ENCODE results near the gene PAFAH1B1.
"Not testable (repeated sequence)": the region's sequence is repeated elsewhere in the genome, so short reads cannot be mapped to it uniquely, and the experiment has no call there.

PAFAH1B1 gene

GRCh38 chr17:2694381-2695242 lies 101.2 kb downstream of the PAFAH1B1 start:
- DNase-seq (ENCODE audit: low read depth): no peak

GRCh38 chr17:2695243-2695960 lies 101.9 kb downstream of the PAFAH1B1 start:
- TF ChIP-seq CTCF (IDR thresholded peaks at IDR 0.05; ENCODE audit: low read depth, low read length, missing control alignments): no peak
- H3K4me3 ChIP-seq (ENCODE audit: low read depth, low read length): no peak overlapping the region
- DNase-seq (ENCODE audit: low read depth): no peak

More at GRCh38 chr17:2694381-2695242, 101.2 kb downstream of the PAFAH1B1 start:
- no peak for TF ChIP-seq CTCF (IDR thresholded peaks at IDR 0.05; ENCODE audit: low read depth, low read length, missing control alignments)
- H3K4me3 ChIP-seq (ENCODE audit: low read depth, low read length): no peak overlapping the region

- no peak for DNase-seq (ENCODE audit: low read depth)
- no peak for TF ChIP-seq CTCF (IDR thresholded peaks at IDR 0.05; ENCODE audit: low read depth, low read length, missing control alignments)
- no peak overlapping the region for H3K4me3 ChIP-seq (ENCODE audit: low read depth, low read length)
Measured at GRCh38 chr17:2695961-2696760, 102.7 kb downstream of the PAFAH1B1 start.

- no peak overlapping the region for H3K4me3 ChIP-seq (ENCODE audit: low read depth, low read length)
- TF ChIP-seq CTCF (IDR thresholded peaks at IDR 0.05; ENCODE audit: low read depth, low read length, missing control alignments): no peak
- DNase-seq (ENCODE audit: low read depth): no peak
Measured at GRCh38 chr17:2697611-2698162, 104.2 kb downstream of the PAFAH1B1 start.

- H3K4me3 ChIP-seq (ENCODE audit: low read depth, low read length); DNase-seq (ENCODE audit: low read depth): not testable (repeated sequence)
Measured at GRCh38 chr17:2699216-2699805, 105.9 kb downstream of the PAFAH1B1 start.

- no peak for TF ChIP-seq CTCF (IDR thresholded peaks at IDR 0.05; ENCODE audit: low read depth, low read length, missing control alignments)
- H3K4me3 ChIP-seq (ENCODE audit: low read depth, low read length): no peak overlapping the region
- no peak for DNase-seq (ENCODE audit: low read depth)
Measured at GRCh38 chr17:2700030-2700490, 106.6 kb downstream of the PAFAH1B1 start.

All from GM12864 (cell line).